Pulmonary artery endothelial cell (primary cell): Measurements from ENCODE around the gene CLIP4. TPM values are rescaled to one million over a fixed set of nuclear protein-coding genes. Genes with fewer than 3 reads are reported as not detected.

Experiments used
- DNase-seq: peaks from one replicate; pipeline ENCODE4 v3.0.0-alpha.2; 2011; ENCODE audit warnings: low read depth, low spot score
- total RNA-seq: library from RNA; depleted of rRNA; stranded (reverse); fragments of >200 nt; gene quantifications from 2 replicates; pipeline ENCODE4 v1.2.3, GENCODE V29; 2014

The CLIP4 gene
- total RNA-seq, 1 donor from 2014 or later: 28.0 TPM

DNA sequence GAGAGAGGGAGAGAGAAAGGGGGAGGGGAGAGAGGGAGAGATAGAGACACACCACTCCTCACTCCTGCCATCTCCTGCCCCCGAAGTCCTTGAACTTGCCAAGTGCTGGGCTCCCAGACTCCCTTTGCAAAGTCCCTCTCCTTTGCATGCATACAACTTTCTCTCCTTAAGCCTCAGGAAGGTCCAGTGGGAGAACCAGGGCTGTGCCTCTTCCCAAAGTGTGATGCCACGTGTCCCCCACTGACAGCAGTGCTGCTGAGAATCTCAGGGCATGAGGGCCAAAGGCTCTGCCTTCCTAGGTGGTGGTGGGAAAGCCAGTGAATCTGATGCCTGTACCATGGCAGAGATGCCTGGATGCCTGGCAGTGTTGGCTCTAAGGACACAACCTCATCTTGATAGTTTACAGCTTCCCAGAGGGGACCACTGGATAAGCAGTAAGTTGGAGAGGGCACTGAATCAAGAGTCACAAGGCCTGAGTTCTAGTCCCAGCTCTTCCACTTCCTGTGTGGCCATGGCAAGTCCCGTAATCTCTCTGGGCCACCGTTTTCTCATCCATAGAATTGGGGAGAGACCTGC is 103.4 kb downstream of the CLIP4 start:
- no peak for DNase-seq

DNA sequence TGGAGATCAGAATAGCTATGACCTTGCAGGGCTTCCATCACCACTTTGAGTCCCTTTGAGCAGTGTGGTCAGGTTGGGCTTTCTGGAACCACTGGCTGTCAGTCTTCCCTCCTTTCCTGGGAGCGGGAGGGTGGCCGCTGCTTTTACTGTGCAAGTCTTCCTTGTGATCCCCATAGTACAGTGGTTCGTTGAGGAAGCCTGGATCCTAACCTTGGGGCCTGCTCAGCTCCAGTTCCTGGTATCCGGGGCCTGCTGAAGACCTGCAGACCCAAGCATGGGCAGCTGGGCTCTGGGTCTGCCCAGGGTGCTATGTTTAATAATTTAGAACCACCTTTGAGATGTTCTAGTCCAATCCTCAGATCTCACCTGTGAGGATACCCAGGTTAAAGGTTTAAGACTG is 104.2 kb downstream of the CLIP4 start:
- no peak for DNase-seq

DNA sequence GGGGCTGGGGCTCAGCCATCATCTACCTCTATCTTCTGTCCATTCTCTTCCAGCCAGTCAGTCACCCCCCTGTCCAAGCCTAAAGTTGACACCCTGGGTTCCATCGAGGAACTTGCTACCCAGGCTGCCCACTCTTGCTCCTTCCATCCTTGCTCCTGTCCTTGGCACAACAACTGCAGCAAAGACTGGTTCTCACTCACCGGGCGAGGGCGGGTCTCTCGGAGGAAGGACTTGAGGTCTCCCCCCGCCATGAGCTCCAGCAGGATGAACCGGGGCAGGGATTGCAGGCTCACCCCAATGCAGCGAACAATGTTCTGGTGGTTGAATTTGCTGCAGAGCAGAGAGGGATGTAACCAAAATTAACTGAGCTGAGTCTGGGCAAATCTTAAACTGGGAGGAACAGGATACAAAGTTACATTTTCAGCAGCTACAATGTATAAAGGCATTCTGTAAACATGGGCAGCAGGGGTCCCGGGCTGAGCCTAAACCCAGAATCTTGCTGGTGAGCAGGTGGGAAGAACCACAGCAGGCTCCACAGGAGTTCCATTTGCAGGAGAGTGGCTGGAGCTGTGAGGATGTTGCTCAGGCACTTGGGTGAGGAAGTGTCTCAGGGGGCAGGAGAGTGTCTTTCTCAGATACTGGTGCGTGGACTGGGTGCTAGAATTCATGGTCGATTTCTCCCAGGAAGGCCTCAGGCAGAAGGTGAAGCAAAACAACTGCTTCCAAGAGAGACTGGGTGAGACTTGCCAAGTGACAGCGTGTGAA is 105.5 kb downstream of the CLIP4 start:
- no peak for DNase-seq

DNA sequence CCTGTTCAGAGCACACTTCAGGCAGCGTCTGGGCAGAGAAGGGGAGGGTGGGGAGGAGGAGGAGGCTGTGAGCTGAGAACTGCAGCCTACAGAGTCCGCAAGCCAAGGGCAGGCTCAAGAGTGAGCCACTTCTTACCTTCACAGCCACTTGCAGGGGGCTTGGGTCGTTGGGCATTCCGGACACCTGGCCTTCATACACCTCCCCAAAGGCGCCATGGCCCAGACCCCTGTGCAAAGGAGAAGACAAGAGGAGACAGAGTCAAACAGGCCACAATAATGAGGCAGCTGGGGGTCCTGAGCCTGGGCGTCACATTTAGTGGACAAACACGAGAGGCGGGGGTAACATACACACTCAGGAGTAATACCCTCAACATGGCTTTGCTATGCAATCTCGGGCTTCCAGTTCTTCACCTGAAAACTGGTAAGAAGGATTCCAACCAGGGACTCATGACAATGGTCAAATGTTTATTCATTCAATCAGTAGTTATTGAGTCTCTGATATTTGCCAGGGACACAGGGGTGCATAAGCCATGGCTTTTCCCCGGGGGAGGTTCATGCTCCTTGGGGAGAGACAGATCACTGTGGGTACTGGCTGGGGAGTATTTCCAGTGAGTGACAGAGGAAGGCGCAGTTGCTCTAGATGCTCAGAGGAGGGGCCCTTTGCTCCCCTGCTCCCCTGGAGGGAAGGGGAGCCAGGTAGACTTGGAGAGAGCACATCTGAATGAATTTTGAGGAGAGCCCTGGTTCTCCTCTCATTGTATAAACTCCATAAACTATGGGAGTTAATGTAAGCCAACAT is 107.4 kb downstream of the CLIP4 start:
- DNase-seq: no peak

DNA sequence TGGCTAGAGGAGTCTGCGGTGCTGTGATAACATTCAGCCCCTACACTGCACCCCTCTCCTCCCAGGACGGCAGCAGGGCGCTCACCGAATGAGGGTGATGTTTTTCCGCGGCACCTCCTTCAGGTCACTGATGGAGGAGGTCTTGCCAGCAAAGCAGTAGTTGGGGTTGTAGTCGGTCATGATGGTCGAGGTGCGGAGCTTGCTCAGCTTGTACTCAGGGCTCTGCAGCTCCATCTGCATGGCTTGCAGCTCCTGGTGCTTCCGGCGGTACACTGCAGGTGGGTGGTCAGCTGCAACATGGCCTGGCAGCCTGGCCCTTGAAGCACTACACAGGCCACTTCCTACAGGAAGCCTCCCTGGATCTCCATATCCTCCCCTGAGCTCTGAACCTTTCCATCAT is 108.0 kb downstream of the CLIP4 start:
- no peak for DNase-seq

DNA sequence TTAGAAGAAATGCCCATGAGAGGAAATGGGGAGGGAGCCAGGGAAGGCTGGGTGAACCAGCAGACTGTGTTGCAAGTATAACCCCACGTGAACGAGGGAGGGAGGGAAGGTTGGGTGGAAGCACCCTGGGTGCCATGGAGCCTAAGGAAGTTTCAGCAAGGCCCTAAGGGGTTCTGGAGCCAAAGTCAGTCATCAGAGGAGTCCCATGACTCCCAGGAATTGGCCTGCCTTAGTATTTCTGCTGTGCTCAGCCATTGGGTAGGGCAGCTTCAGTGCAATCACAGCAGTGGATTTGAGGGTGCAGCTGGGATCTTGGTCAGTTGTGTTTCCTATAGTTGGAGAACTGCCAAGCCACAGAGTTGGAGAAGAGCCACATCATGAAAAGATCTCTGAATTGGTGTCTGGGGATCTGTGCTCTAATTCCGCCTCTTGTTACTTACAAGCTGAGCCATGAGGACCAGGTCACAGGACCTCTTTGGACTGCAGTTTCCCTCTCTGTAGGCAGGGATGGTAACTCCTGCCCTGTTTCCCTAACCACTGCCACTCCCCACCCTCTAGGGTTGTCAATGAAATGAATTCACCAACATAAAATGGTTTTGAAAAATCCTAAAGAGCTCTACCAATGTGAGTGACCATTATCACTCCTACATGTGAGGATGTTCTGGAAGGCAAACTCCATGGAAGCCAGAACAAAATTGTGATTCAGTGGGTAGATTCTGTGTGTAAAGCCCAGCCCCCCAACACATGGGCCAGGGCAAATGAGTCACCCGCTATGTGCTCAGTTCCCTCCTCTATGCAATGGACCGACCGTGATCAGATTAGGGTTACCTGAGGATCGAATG is 108.9 kb downstream of the CLIP4 start:
- no peak for DNase-seq

DNA sequence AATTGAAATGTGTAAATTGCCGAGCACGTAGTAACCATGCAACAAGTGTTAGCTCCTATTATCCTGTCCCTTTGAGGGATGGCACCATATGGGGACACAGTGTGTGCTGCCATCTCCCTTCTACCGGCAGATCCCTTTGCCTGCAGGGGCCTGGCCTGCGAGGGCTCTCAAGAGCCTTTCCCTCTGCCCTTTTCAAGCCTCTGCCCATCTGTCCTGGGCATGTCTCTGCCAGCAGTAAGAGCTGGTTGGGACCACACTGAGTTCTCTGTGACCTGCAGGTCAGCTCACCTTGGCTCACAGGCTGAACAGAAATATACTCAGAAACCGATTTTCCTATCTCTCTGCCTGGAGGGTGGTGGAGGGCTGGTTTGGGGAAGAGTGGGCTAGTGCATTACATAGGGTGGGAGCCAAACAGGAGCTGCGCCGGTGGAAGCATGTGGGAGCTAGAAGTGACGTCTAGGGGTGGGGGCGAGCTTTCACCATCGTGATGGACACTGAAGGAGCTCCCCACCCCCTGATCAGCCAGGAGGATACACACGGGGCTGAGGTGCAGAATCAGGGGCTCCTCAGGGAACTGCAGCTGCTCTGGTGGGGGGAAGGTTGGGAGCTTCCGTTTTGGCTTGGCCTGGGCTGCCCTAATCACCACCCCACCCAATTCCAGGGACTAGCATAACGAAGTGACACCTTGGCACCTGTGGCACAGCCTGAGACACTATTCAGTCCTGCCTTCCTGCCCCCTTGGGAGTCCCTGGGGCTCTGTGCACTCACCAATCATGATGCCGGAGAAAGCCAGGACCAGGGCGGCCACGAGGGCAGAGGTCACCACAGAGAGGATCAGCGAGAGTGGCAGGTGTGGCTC is 109.7 kb downstream of the CLIP4 start:
- no peak for DNase-seq

DNA sequence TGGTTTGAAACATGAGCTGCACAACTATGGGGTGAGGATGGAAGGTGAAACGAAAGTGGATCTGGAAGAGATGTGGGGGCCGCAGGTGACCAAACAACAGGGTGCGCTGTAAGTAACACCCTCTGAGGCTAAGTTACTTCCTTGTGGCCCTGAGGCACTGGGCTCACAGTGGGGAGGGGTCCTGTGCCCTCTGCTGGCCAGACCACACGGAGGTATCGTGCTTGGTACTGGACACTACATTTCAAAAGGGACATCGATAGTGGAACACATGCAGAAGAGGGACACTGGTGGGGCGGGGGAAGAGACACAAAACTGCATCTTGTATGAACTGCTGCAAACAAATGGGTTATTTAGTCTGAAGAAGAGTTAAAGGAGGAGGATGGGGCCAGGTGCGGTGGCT is 110.6 kb downstream of the CLIP4 start:
- DNase-seq: no peak

DNA sequence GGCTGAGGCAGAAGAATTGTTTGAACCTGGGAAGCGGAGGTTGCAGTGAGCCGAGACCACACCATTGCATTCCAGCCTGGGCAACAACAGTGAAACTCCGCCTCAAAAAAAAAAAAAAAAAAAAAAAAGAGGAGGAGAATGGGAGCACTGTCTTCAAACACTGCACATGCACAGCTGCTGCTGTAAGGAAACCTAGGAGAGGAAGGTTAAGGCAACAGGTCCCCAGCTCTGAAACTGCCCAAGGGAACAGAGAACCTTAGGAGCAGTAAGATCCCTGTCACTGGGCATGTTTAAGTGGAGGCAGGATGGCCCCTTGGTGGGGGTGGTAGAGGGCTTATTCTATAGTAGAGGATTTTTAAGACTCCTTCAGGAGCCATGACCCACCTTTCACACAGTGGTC is 111.2 kb downstream of the CLIP4 start:
- no peak for DNase-seq

DNA sequence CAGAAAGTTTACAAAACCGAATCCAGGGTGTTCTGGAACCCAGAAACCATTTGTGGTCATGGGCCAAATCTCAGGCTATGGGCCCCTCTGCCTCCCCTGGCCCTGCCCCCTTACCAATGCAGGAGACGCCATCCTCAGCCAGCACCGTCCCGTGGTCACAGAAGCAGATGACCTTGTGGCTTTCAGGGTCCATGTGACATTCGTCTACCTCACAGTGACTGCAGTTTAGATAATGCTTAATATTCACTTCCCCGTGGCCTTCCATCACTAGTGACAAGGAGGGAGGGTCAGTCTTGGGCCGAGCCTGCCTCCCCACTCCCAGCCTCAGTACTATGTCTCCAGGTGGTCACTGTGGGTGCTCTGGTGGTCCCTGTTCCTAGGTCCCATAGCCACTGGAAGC is 111.6 kb downstream of the CLIP4 start:
- no peak for DNase-seq

DNA sequence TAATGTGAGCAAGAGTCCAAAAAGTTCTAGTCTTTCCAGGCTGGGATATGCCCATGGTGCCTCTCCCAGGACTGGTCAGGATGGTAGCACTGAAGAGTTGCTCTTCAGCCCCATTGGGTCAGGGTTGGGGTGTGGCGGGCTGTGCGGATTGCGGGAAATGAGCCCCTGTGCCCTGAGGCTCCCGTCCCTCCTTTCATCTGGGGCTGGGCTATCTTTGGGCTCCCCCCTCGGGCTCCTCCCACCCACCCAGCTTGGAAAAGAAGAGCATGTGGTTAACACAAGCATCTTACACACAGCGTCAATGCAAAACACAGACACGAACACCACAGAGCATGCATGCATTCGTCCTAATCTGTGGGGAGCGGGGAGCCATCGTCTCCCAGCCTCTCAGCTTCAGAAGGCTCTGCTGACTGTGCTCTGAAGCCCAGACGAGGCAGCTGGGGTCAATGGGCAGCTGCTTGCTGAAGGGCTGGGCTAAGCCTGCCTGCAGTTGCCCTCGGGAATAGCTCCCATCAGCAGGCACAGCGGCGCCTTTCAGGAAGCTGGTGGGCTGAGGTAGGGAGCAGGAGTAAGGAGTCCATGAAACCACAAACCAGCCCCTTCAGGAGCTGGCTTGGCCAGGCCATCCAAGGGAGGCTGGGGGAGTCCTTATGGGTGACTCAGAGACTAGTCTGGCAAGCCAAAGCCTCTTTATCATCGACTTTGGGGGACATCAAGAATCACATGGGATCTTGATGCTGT is 112.9 kb downstream of the CLIP4 start:
- no peak for DNase-seq

DNA sequence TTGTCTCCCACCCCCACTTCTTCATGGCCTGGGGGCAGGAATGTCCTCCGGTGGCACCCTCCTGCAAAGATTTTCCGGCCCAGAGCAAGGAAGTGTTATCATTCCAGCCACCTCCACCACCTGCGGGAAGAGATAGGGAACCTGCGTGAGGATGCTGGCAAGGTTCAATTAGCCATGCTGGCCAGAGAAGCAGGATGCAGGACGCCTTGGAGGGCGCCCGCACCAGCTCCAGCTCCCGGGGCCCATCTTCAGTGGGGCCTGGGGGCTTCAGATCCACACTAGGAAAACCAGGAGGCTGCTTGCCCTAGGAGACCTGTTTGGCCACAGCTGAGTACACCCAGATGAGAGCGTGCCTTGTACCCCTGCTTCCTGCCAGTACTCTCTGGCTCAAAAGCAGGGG is 113.7 kb downstream of the CLIP4 start:
- no peak for DNase-seq

DNA sequence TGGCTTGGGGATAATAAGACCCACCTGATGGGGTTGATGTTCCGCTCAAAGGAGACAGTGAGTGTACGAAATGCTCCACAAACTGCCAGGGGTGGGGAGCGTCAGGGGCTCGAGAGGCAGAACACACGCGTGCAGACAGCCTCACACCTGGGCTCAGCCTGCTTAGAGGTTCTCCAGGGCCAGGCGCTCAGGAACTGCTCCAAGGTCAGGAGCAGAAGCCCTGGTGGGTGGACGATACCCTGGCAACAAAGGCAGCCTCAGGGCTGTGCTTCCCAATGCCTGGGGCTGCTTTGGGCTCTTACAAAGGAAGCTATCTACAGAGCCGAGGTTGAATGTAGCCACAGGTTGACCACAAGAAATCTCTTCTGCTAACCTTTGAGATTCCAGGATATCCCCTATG is 114.4 kb downstream of the CLIP4 start:
- no peak for DNase-seq

DNA sequence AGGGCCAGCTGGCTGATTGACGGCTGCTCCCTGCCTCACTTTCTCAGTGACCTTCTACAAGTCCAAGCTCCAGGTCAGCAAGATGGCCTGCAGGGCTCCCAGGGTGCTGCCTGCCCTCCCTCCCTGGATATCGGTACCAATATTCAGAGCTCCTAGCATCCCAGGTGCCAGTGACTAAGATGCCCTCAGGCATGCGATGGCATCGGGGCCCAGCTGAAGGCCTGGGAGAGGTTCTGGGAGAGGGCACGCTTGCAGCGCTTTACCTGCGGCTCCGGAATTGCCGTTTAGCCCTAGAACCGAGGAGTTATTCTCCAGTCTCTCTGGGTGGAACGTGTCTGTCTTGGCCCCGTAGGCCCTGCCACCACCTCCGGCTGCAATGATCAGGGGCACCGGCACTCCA is 116.8 kb downstream of the CLIP4 start:
- DNase-seq: no peak

DNA sequence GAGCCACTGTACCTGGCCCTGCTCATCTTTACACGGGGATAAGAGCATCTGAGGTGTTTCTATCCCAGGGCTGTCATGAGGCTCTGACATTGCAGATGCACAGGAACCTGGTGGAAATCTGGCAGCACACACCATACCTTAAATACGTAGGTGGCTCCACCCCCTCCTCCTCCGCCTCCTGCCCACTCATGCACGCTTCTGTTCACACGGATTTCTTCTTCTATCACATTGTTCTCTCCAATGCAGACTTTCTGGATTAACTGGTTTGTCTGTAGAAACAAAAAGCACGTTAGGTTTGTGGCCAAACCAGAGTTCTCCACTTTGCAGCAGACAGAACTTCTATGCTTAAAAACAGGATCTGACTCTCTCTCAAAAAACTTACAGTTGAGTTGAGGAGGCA is 118.2 kb downstream of the CLIP4 start:
- no peak for DNase-seq

DNA sequence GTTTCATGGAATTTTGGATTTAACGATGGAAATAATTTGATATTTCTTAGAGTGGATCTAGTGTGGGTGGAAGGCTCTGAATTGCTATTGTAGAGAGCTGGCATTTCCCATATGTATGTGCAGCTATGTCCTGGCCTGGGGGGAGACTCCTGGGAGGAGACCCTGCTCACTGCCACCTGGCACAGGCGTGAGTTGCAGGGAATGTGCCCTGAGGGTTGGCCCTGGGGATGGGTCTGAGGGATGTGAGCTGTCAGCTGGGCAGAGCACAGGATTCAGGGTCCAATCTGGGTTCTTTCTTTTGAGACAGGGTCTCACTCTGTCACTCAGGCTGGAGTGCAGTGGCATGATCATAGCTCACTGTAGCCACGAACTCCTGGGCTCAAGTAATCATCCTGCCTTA is 120.2 kb downstream of the CLIP4 start:
- DNase-seq: no peak

DNA sequence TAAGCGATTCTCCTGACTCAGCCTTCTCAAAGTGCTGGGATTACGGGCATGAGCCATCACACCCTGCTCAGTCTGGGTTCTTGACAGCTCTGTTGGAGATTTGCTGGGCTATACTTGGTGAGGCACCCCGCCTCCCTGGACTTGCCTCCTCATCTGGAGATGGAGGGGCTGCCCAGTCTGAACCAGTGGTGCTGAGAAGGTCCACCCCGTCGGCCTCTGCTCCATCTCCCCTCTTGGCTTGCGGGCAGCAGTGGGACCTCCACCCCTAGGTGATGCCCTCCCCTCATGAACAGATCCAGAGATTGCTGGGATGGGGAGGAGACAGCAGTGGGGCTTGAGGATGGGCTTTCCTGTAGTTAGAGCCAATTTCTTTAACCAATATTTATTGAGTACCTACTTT is 120.9 kb downstream of the CLIP4 start:
- no peak for DNase-seq

DNA sequence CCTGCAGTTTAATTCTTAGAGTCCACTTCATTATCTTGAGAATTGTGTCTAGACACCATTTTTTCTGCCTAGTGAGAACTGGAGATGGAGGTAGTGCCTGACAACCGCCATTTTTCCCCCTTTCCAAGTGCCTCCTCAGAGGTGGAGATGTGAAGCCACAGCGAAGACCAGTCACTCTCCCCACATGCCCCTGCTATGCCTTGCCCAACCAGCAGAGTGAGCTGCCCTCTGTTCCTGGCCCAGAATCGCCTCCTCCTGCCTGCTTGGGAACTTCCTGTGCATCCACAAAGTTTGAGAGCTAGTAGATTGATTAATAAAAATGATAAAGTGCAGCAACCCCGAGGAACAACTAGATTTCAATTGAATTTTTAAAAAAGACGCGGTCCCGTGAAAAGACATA is 123.3 kb downstream of the CLIP4 start:
- DNase-seq: no peak
